Effector CD4-positive, alpha-beta T cell (primary cell): ENCODE data around the gene ADAMTS18. TPM values are rescaled to one million over a fixed set of nuclear protein-coding genes. Genes with fewer than 3 reads are reported as not detected.
"Not testable (repeated sequence)": the region's sequence is repeated elsewhere in the genome, so short reads cannot be mapped to it uniquely, and the experiment has no call there.

Experiments
- DNase-seq: peaks from one replicate; pipeline ENCODE4 v3.0.0-alpha.2; 2020
- total RNA-seq: gene quantifications from one replicate; lab custom pipeline; 2026; lab: John Stamatoyannopoulos, UW

Gene ADAMTS18
- total RNA-seq: not detected

GRCh38 chr16:77434530-77435271 lies at the start of gene ADAMTS18:
ADAMTS18 (minus strand) TSS chr16:77435034; CDS start chr16:77434695, 339 bp downstream.
- DNase-seq: no peak

GRCh38 chr16:77480681-77481315 lies 46.0 kb upstream of the ADAMTS18 start:
- no peak for DNase-seq

- no peak for DNase-seq
Measured at GRCh38 chr16:77472262-77472661, 37.4 kb upstream of the ADAMTS18 start.

GRCh38 chr16:77470851-77471250 lies 36.0 kb upstream of the ADAMTS18 start:
- DNase-seq: no peak

GRCh38 chr16:77469634-77470033 lies 34.8 kb upstream of the ADAMTS18 start:
- DNase-seq: no peak

GRCh38 chr16:77468831-77469230 lies 34.0 kb upstream of the ADAMTS18 start:
- no peak for DNase-seq

GRCh38 chr16:77467821-77468335 lies 33.0 kb upstream of the ADAMTS18 start:
- no peak for DNase-seq

- not testable (repeated sequence) for DNase-seq
Measured at GRCh38 chr16:77463659-77464058, 28.8 kb upstream of the ADAMTS18 start.

GRCh38 chr16:77462894-77463293 lies 28.1 kb upstream of the ADAMTS18 start:
- no peak for DNase-seq

- DNase-seq: no peak
Measured at GRCh38 chr16:77459534-77460254, 24.9 kb upstream of the ADAMTS18 start.

GRCh38 chr16:77457046-77457445 lies 22.2 kb upstream of the ADAMTS18 start:
- DNase-seq: no peak

- no peak for DNase-seq
Measured at GRCh38 chr16:77452243-77452642, 17.4 kb upstream of the ADAMTS18 start.

GRCh38 chr16:77450790-77451487 lies 16.1 kb upstream of the ADAMTS18 start:
- DNase-seq: no peak

GRCh38 chr16:77449208-77449607 lies 14.4 kb upstream of the ADAMTS18 start:
- no peak for DNase-seq

- DNase-seq: no peak
Measured at GRCh38 chr16:77445324-77445723, 10.5 kb upstream of the ADAMTS18 start.

- DNase-seq: no peak
Measured at GRCh38 chr16:77444147-77444460, 9.3 kb upstream of the ADAMTS18 start.

- no peak for DNase-seq
Measured at GRCh38 chr16:77443357-77444146, 8.7 kb upstream of the ADAMTS18 start.

- no peak for DNase-seq
Measured at GRCh38 chr16:77442078-77442477, 7.2 kb upstream of the ADAMTS18 start.

- DNase-seq: no peak
Measured at GRCh38 chr16:77439106-77439505, 4.3 kb upstream of the ADAMTS18 start.

GRCh38 chr16:77437859-77438258 lies 3.0 kb upstream of the ADAMTS18 start:
- no peak for DNase-seq

- DNase-seq: no peak
Measured at GRCh38 chr16:77435272-77435820, 512 bp upstream of the ADAMTS18 start.

- no peak for DNase-seq
Measured at GRCh38 chr16:77434022-77434529, 758 bp downstream of the ADAMTS18 start.
